A549 (cell line): ENCODE measurements around the gene MAD1L1. TPM values are rescaled to one million over a fixed set of nuclear protein-coding genes. Genes with fewer than 3 reads are reported as not detected.
A peak's percentile ranks its signal among the peaks of the same experiment; 100 is the strongest.

Experiments
- ATAC-seq, 2 experiments: fragments of 200-7000 bp in 1 of 2; fragments of >200 bp in 1 of 2; cut with Nextera tagmentation in 1 of 2; cut with Tn5 transposase in 1 of 2; 3 replicates each; pipeline versions ENCODE4 v1.8.0 to v1.9.1; 2018 to 2020; ENCODE audit warnings: mild to moderate bottlenecking in 1 of 2, moderate library complexity in 1 of 2
- CTCF ChIA-PET: fragments of 300-600 bp; sonication (Branson Sonifier 250); formaldehyde crosslinking; extraction: SDS; loops from one replicate; lab custom pipeline; 2021; ENCODE audit warnings: antibody characterized with exemption, inconsistent platforms; lab: Yijun Ruan, JAX
- POLR2A ChIA-PET: fragments of 350-600 bp; formaldehyde crosslinking; extraction: SDS; loops from one replicate; lab custom pipeline; 2021; ENCODE audit warnings: antibody characterized with exemption, inconsistent platforms; lab: Yijun Ruan, JAX
- DNase-seq, 2 experiments: peaks; one replicate each; pipeline versions ENCODE4 v3.0.0 to v3.0.0-alpha.2; 2011 to 2016; ENCODE audit warnings: low read depth in 1 of 2, low spot score in 1 of 2
- FAIRE-seq: peaks from 2 replicates; lab custom pipeline; 2011; peaks lifted over from hg19 to GRCh38; lab: Jason Lieb, UNC
- H3K27ac ChIP-seq, 2 experiments: fragments of >200 bp; sonication (Bioruptor Twin); formaldehyde crosslinking; 3 replicates each; pipeline ENCODE4 v1.5.1; 2016 to 2017
- H3K4me1 ChIP-seq: fragments of >200 bp; sonication (Bioruptor Twin); formaldehyde crosslinking; 3 replicates; pipeline ENCODE4 v1.6.1; 2016
- H3K4me2 ChIP-seq: fragments of >200 bp; sonication (Bioruptor Twin); formaldehyde crosslinking; 3 replicates; pipeline ENCODE4 v1.6.1; 2016
- H3K4me3 ChIP-seq: fragments of >200 bp; sonication (Bioruptor Twin); formaldehyde crosslinking; 3 replicates; pipeline ENCODE4 v1.5.1; 2016
- H3K9me3 ChIP-seq: fragments of >200 bp; sonication (Bioruptor Twin); formaldehyde crosslinking; 3 replicates; pipeline ENCODE4 v1.6.1; 2016
- ATOH8 ChIP-seq: fragments of 250-450 bp; sonication (Bioruptor Pico); IDR thresholded peaks from 2 replicates; pipeline ENCODE4 v1.5.0; 2020; ENCODE audit warnings: low read depth, mild to moderate bottlenecking, moderate library complexity
- E2F6 ChIP-seq: IDR thresholded peaks from 2 replicates; pipeline ENCODE4 v1.6.1; 2012; ENCODE audit warnings: low read depth, borderline replicate concordance
- EHF ChIP-seq: fragments of 250-450 bp; sonication (Bioruptor Pico); IDR thresholded peaks from 2 replicates; pipeline ENCODE4 v1.5.0; 2020; ENCODE audit warnings: mild to moderate bottlenecking
- ELK1 ChIP-seq: fragments of 150-350 bp; IDR thresholded peaks from 2 replicates; pipeline ENCODE4 v1.6.1; 2014; ENCODE audit warnings: low read depth, mild to moderate bottlenecking, low read length
- EP300 ChIP-seq, 2 experiments: fragments of >200 bp; sonication (Bioruptor Twin); formaldehyde crosslinking; IDR thresholded peaks; 2 replicates in 1 of 2; 3 replicates in 1 of 2; pipeline ENCODE4 v1.6.1; 2016 to 2017
- FOSB ChIP-seq: fragments of 250-450 bp; sonication (Bioruptor Pico); IDR thresholded peaks from 2 replicates; pipeline ENCODE4 v1.5.0; 2020; ENCODE audit warnings: mild to moderate bottlenecking, moderate library complexity
- FOSL2 ChIP-seq, 2 experiments: fragments of 450-650 bp in 1 of 2; fragments of >200 bp in 1 of 2; sonication (Bioruptor Twin) in 1 of 2; formaldehyde crosslinking; IDR thresholded peaks; 2 replicates each; pipeline versions ENCODE4 v1.5.0 to v1.6.1; 2016 to 2020; ENCODE audit warnings: mild to moderate bottlenecking in 1 of 2, moderate library complexity in 1 of 2
- GATA3 ChIP-seq: IDR thresholded peaks from 2 replicates; pipeline ENCODE4 v1.6.1; 2012; ENCODE audit warnings: borderline replicate concordance
- HDAC2 ChIP-seq: fragments of 200-600 bp; sonication (generic); IDR thresholded peaks from 2 replicates; pipeline ENCODE4 v1.6.1; 2016
- HES2 ChIP-seq: fragments of >200 bp; sonication (Bioruptor Twin); formaldehyde crosslinking; IDR thresholded peaks from 2 replicates; pipeline ENCODE4 v1.6.1; 2016
- HOXA7 ChIP-seq: fragments of 250-450 bp; sonication (Bioruptor Pico); IDR thresholded peaks from 2 replicates; pipeline ENCODE4 v1.5.0; 2020; ENCODE audit warnings: mild to moderate bottlenecking, moderate library complexity
- KDM5A ChIP-seq: fragments of 200-600 bp; sonication (generic); IDR thresholded peaks from 2 replicates; pipeline ENCODE4 v1.6.1; 2016; ENCODE audit warnings: antibody characterized with exemption, mild to moderate bottlenecking
- MAFK ChIP-seq: fragments of 450-650 bp; IDR thresholded peaks from 2 replicates; pipeline ENCODE4 v1.6.1; 2014; ENCODE audit not compliant: partially characterized antibody
- MAZ ChIP-seq: fragments of 150-350 bp; IDR thresholded peaks from 2 replicates; pipeline ENCODE4 v1.6.1; 2014; ENCODE audit warnings: antibody characterized with exemption, low read depth, low read length, borderline replicate concordance
- NFE2L2 ChIP-seq: fragments of 150-350 bp; conservative IDR thresholded peaks from 2 replicates; pipeline ENCODE4 v1.6.1; 2014; ENCODE audit warnings: low read length
- NR3C1 ChIP-seq: fragments of >200 bp; sonication (Bioruptor Twin); formaldehyde crosslinking; IDR thresholded peaks from 3 replicates; pipeline ENCODE4 v1.6.1; 2017
- PHF8 ChIP-seq: fragments of 200-600 bp; sonication (generic); IDR thresholded peaks from 2 replicates; pipeline ENCODE4 v1.6.1; 2016; ENCODE audit warnings: low read depth, mild to moderate bottlenecking, antibody characterized with exemption, moderate library complexity, borderline replicate concordance
- POLR2AphosphoS2 ChIP-seq: conservative IDR thresholded peaks from 2 replicates; pipeline ENCODE4 v1.6.1; 2012; ENCODE audit warnings: low read length, improper control_type of control experiment, inconsistent platforms
- REST ChIP-seq: fragments of 200-600 bp; sonication (generic); IDR thresholded peaks from 2 replicates; pipeline ENCODE4 v1.6.1; 2016; ENCODE audit warnings: antibody characterized with exemption, mild to moderate bottlenecking, moderate library complexity
- RNF2 ChIP-seq: fragments of 200-600 bp; sonication (generic); IDR thresholded peaks from 2 replicates; pipeline ENCODE4 v1.6.1; 2016; ENCODE audit warnings: low read depth, mild to moderate bottlenecking, antibody characterized with exemption, moderate library complexity, borderline replicate concordance
- SMC3 ChIP-seq: fragments of >200 bp; sonication (Bioruptor Twin); formaldehyde crosslinking; IDR thresholded peaks from 3 replicates; pipeline ENCODE4 v1.6.1; 2018; ENCODE audit warnings: inconsistent platforms
- USF2 ChIP-seq: fragments of 450-650 bp; IDR thresholded peaks from 2 replicates; pipeline ENCODE4 v1.6.1; 2014; ENCODE audit warnings: antibody characterized with exemption
- ZC3H11A ChIP-seq: fragments of 450-650 bp; IDR thresholded peaks from 2 replicates; pipeline ENCODE4 v1.6.1; 2014; ENCODE audit warnings: antibody characterized with exemption, mild to moderate bottlenecking
- ZNF302 ChIP-seq: fragments of 250-450 bp; sonication (Bioruptor Pico); IDR thresholded peaks from 2 replicates; pipeline ENCODE4 v1.9.0; 2021; ENCODE audit warnings: inconsistent platforms, mild to moderate bottlenecking, moderate library complexity
- ZSCAN20 ChIP-seq: fragments of 250-450 bp; sonication (Bioruptor Pico); IDR thresholded peaks from 2 replicates; pipeline ENCODE4 v1.8.0; 2022; ENCODE audit warnings: mild to moderate bottlenecking, moderate library complexity
- WGBS: methylation state at CpG from one replicate; pipeline ENCODE4 v1.1.6; 2017; ENCODE audit errors: missing lambda C conversion rate; 5-methylcytosine and 5-hydroxymethylcytosine counted together
- polyA plus RNA-seq, 4 experiments: library from polyadenylated mRNA; depleted of rRNA in 3 of 4; stranded (reverse); fragments of >200 nt; fragmentation: RNase III in 1 of 4; extraction: RNeasy Plus Mini Kit Qiagen cat#74134 plus additional on column Dnase treatment in 1 of 4; gene quantifications; 2 replicates in 3 of 4; 3 replicates in 1 of 4; pipeline ENCODE4 v1.2.3, GENCODE V29; 2011 to 2017

MAD1L1 gene
- polyA plus RNA-seq, 2 of the 4 experiments (the other 2 are of a cell fraction) = 13.6 to 16.6 TPM

- no peak for TF ChIP-seq ELK1
- TF ChIP-seq KDM5A = no peak
- TF ChIP-seq MAFK = no peak
- TF ChIP-seq GATA3 = no peak
- no peak for TF ChIP-seq FOSB (CRISPR knock-in tag)
- no peak for TF ChIP-seq HES2
- no peak for TF ChIP-seq E2F6
- Histone ChIP-seq H3K4me2 (no peak overlapping the region), H3K4me3 (no peak overlapping the region), H3K4me1 (no peaks in the 10 kb centered on the region), H3K9me3 (peaks cover 2% of the 10 kb centered on the region; the same call in 2 of the 3 replicates), H3K27ac (no peak overlapping the region)
- 71% methylated on average over 49 of the region's 54 CpGs for WGBS
- CTCF ChIA-PET = interaction anchor here (0.6 to 1.7 kb wide), 2 partner anchors 10 to 14 kb away, joined by 4 read pairs; no protein-coding TSS in a partner anchor
- FAIRE-seq (no peak), DNase-seq (no peak), ATAC-seq (no peak)
- POLR2A ChIA-PET = no interaction called here
Observed at GRCh38 chr7:1769286-1770200, 463.2 kb downstream of the MAD1L1 start.

GRCh38 chr7:1768832-1769231 is 463.9 kb downstream of the MAD1L1 start:
- POLR2A ChIA-PET = no interaction called here

GRCh38 chr7:1767524-1767923 is 465.2 kb downstream of the MAD1L1 start:
- Histone ChIP-seq H3K9me3 (peaks cover 14% of the 10 kb centered on the region; the same call in 2 of the 3 replicates), H3K4me3 (no peak overlapping the region), H3K27ac (no peak overlapping the region), H3K4me1 (no peaks in the 10 kb centered on the region), H3K4me2 (no peak overlapping the region)
- no peak for TF ChIP-seq ZNF302
- TF ChIP-seq ZSCAN20 (CRISPR knock-in tag) = no peak
- no peak for TF ChIP-seq MAZ
- no peak for TF ChIP-seq REST
- no peak for TF ChIP-seq HOXA7
- no peak for TF ChIP-seq ZC3H11A
- TF ChIP-seq SMC3 = no peak
- no peak for TF ChIP-seq EP300 (IDR thresholded peaks at IDR 0.05)
- no peak for TF ChIP-seq NR3C1
- no peak for TF ChIP-seq HDAC2
- POLR2A ChIA-PET = no interaction called here
- 53% methylated on average over 10 of the region's 10 CpGs for WGBS
- CTCF ChIA-PET = interaction anchor here (0.9 to 1.4 kb wide), 4 partner anchors 9 to 189 kb away, joined by 3 read pairs; no protein-coding TSS in a partner anchor
- FAIRE-seq (no peak), ATAC-seq (peak; percentile 56; a peak in 4 of 6 replicates), DNase-seq (peak in 1 of 2 experiments; percentile 36)

More at GRCh38 chr7:1768832-1769231, 463.9 kb downstream of the MAD1L1 start:
- CTCF ChIA-PET = no interaction called here
- no peak for TF ChIP-seq PHF8
- no peak for TF ChIP-seq MAZ
- TF ChIP-seq USF2 = no peak
- no peak for TF ChIP-seq RNF2
- no peak for TF ChIP-seq HES2
- no peak for TF ChIP-seq ATOH8 (CRISPR knock-in tag)
- TF ChIP-seq NFE2L2 = no peak
- TF ChIP-seq FOSL2 (IDR thresholded peaks at IDR 0.05) = no peak
- TF ChIP-seq FOSL2 (CRISPR knock-in tag; IDR thresholded peaks at IDR 0.05) = no peak
- no peak for TF ChIP-seq EHF (CRISPR knock-in tag)
- TF ChIP-seq POLR2AphosphoS2 = no peak
- no peak overlapping the region for H3K4me2 ChIP-seq
- ATAC-seq (peak in 1 of 2 experiments; percentile 80; a peak in 3 of 6 replicates), DNase-seq (peak; percentile 36 to 40), FAIRE-seq (no peak)
- 41% methylated on average over 7 of the region's 7 CpGs for WGBS
- no peak overlapping the region for H3K27ac ChIP-seq
- no peaks in the 10 kb centered on the region for H3K4me1 ChIP-seq
- H3K9me3 ChIP-seq = peaks cover 9% of the 10 kb centered on the region; the same call in 2 of the 3 replicates
- H3K4me3 ChIP-seq = no peak overlapping the region
